A549 (cell line): Measurements from ENCODE around the gene CDHR2.
A peak's percentile ranks its signal among the peaks of the same experiment; 100 is the strongest.

ENCODE experiments used
- CHD2 ChIP-seq: fragments of 150-350 bp; IDR thresholded peaks from 2 replicates; pipeline ENCODE4 v1.6.1; 2014; ENCODE audit warnings: low read length; ENCODE audit not compliant: partially characterized antibody
- CHD4 ChIP-seq: fragments of 200-600 bp; sonication (generic); IDR thresholded peaks from 2 replicates; pipeline ENCODE4 v1.6.1; 2016; ENCODE audit warnings: antibody characterized with exemption, mild to moderate bottlenecking, borderline replicate concordance
- EP300 ChIP-seq, 2 experiments: fragments of >200 bp; sonication (Bioruptor Twin); formaldehyde crosslinking; IDR thresholded peaks; 2 replicates in 1 of 2; 3 replicates in 1 of 2; pipeline ENCODE4 v1.6.1; 2016 to 2017
- HOXB13 ChIP-seq: fragments of 250-450 bp; sonication (Bioruptor Pico); IDR thresholded peaks from 2 replicates; pipeline ENCODE4 v1.5.0; 2020; ENCODE audit warnings: low read depth, mild to moderate bottlenecking, moderate library complexity
- KDM1A ChIP-seq: fragments of 200-600 bp; sonication (generic); IDR thresholded peaks from 2 replicates; pipeline ENCODE4 v1.6.1; 2016; ENCODE audit warnings: low read depth, mild to moderate bottlenecking
- MYC ChIP-seq: IDR thresholded peaks from 2 replicates; pipeline ENCODE4 v1.6.1; 2012; ENCODE audit warnings: mild to moderate bottlenecking, inconsistent platforms, low read length, improper control_type of control experiment, borderline replicate concordance
- POLR2A ChIP-seq: IDR thresholded peaks from 2 replicates; pipeline ENCODE4 v1.6.1; 2012; ENCODE audit warnings: mild to moderate bottlenecking, low read length
- RAD21 ChIP-seq, 2 experiments: fragments of >200 bp in 1 of 2; sonication (Bioruptor Twin) in 1 of 2; formaldehyde crosslinking in 1 of 2; IDR thresholded peaks in 1 of 2; conservative IDR thresholded peaks in 1 of 2; 2 replicates in 1 of 2; 3 replicates in 1 of 2; pipeline ENCODE4 v1.6.1; 2012 to 2018; ENCODE audit warnings: inconsistent platforms in 1 of 2
- RFX5 ChIP-seq: fragments of 450-650 bp; IDR thresholded peaks from 2 replicates; pipeline ENCODE4 v1.7.1; 2014; ENCODE audit warnings: antibody characterized with exemption, mild to moderate bottlenecking, moderate library complexity
- SMC3 ChIP-seq: fragments of >200 bp; sonication (Bioruptor Twin); formaldehyde crosslinking; IDR thresholded peaks from 3 replicates; pipeline ENCODE4 v1.6.1; 2018; ENCODE audit warnings: inconsistent platforms
- SREBF2 ChIP-seq: fragments of 450-650 bp; IDR thresholded peaks from 2 replicates; pipeline ENCODE4 v1.6.1; 2014; ENCODE audit warnings: mild to moderate bottlenecking, moderate library complexity
- TF ChIP-seq, protein P1 (sequence below): fragments of >200 bp; sonication (Bioruptor Twin); formaldehyde crosslinking; IDR thresholded peaks from 3 replicates; pipeline ENCODE4 v1.5.1; 2016
- TF ChIP-seq, protein P2 (sequence below): IDR thresholded peaks from 2 replicates; pipeline ENCODE4 v1.6.1; 2012
- TF ChIP-seq, protein P3 (sequence below): fragments of 450-650 bp; IDR thresholded peaks from 2 replicates; pipeline ENCODE4 v1.6.1; 2014; ENCODE audit warnings: antibody characterized with exemption

GRCh38 chr5:176570044-176570443 lies 20.9 kb downstream of the CDHR2 start:
- TF ChIP-seq MYC (no peak), HOXB13 (CRISPR knock-in tag) (no peak), RFX5 (no peak), CHD2 (no peak), RAD21 (conservative IDR thresholded peaks at IDR 0.05 in 1 of 2, IDR thresholded peaks at IDR 0.05 in 1 of 2) (no peak), SREBF2 (no peak), POLR2A (no peak), EP300 (IDR thresholded peaks at IDR 0.05) (no peak), SMC3 (0 out of 3 replicates have a peak, but pooled peaks have one; percentile 6), CHD4 (no peak), KDM1A (no peak)
- TF ChIP-seq, protein P1, sequence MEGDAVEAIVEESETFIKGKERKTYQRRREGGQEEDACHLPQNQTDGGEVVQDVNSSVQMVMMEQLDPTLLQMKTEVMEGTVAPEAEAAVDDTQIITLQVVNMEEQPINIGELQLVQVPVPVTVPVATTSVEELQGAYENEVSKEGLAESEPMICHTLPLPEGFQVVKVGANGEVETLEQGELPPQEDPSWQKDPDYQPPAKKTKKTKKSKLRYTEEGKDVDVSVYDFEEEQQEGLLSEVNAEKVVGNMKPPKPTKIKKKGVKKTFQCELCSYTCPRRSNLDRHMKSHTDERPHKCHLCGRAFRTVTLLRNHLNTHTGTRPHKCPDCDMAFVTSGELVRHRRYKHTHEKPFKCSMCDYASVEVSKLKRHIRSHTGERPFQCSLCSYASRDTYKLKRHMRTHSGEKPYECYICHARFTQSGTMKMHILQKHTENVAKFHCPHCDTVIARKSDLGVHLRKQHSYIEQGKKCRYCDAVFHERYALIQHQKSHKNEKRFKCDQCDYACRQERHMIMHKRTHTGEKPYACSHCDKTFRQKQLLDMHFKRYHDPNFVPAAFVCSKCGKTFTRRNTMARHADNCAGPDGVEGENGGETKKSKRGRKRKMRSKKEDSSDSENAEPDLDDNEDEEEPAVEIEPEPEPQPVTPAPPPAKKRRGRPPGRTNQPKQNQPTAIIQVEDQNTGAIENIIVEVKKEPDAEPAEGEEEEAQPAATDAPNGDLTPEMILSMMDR: no peak
- TF ChIP-seq, protein P2, sequence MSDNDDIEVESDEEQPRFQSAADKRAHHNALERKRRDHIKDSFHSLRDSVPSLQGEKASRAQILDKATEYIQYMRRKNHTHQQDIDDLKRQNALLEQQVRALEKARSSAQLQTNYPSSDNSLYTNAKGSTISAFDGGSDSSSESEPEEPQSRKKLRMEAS: no peak
- TF ChIP-seq, protein P3, sequence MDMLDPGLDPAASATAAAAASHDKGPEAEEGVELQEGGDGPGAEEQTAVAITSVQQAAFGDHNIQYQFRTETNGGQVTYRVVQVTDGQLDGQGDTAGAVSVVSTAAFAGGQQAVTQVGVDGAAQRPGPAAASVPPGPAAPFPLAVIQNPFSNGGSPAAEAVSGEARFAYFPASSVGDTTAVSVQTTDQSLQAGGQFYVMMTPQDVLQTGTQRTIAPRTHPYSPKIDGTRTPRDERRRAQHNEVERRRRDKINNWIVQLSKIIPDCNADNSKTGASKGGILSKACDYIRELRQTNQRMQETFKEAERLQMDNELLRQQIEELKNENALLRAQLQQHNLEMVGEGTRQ: no peak
